AG09309 (cell line): ENCODE measurements around the gene LAP3.
"Not testable (repeated sequence)": the region's sequence is repeated elsewhere in the genome, so short reads cannot be mapped to it uniquely, and the experiment has no call there.

Experiments
- DNase-seq: peaks from one replicate; pipeline ENCODE4 v3.0.0-alpha.2; 2010; ENCODE audit warnings: low read depth
- H3K4me3 ChIP-seq: 2 replicates; pipeline ENCODE4 v1.5.1; 2011; ENCODE audit warnings: mild to moderate bottlenecking, low read depth, low read length, moderate library complexity; ENCODE audit not compliant: control insufficient read depth
- CTCF ChIP-seq: IDR thresholded peaks from 2 replicates; pipeline ENCODE4 v1.5.1; 2011; ENCODE audit warnings: mild to moderate bottlenecking, low read depth, low read length, inconsistent platforms; ENCODE audit not compliant: insufficient read depth, control insufficient read depth; ENCODE audit errors: missing control alignments

LAP3 gene

GRCh38 chr4:17576932-17577664 is at the start of gene LAP3:
Gene LAP3, plus strand, starts transcription at chr4:17577198. Its CDS starts 268 bp downstream, at chr4:17577466.
- no peak for TF ChIP-seq CTCF
- DNase-seq = peak; percentile 79
- H3K4me3 ChIP-seq = peak within 1 kb of the TSS; percentile 78

- no peak for TF ChIP-seq CTCF
- DNase-seq = no peak
- H3K4me3 ChIP-seq = no peak overlapping the region
Observed at GRCh38 chr4:17528551-17529165, 48.3 kb upstream of the LAP3 start.

- TF ChIP-seq CTCF = no peak
- DNase-seq = no peak
- no peak overlapping the region for H3K4me3 ChIP-seq
Observed at GRCh38 chr4:17531538-17532285, 45.3 kb upstream of the LAP3 start.

- H3K4me3 ChIP-seq = no peak overlapping the region
- DNase-seq = no peak
- TF ChIP-seq CTCF = no peak
Observed at GRCh38 chr4:17534705-17535104, 42.3 kb upstream of the LAP3 start.

GRCh38 chr4:17535242-17535641 is 41.8 kb upstream of the LAP3 start:
- no peak overlapping the region for H3K4me3 ChIP-seq
- TF ChIP-seq CTCF = no peak
- no peak for DNase-seq

GRCh38 chr4:17535906-17536305 is 41.1 kb upstream of the LAP3 start:
- no peak for TF ChIP-seq CTCF
- H3K4me3 ChIP-seq = no peak overlapping the region
- DNase-seq = no peak

GRCh38 chr4:17537060-17537459 is 39.9 kb upstream of the LAP3 start:
- DNase-seq, H3K4me3 ChIP-seq: not testable (repeated sequence)
